SK-N-SH (cell line): Measurements from ENCODE around the gene DUS2. TPM values are rescaled to one million over a fixed set of nuclear protein-coding genes. Genes with fewer than 3 reads are reported as not detected.
A peak's percentile ranks its signal among the peaks of the same experiment; 100 is the strongest.

ENCODE experiments used
- CTCF ChIA-PET: fragments of 300-600, 350-600 bp; formaldehyde crosslinking; extraction: SDS; loops from one replicate; lab custom pipeline; 2021; lab: Yijun Ruan, JAX
- POLR2A ChIA-PET: fragments of 350-600 bp; sonication (Branson Sonifier 250); formaldehyde crosslinking; extraction: SDS; loops from one replicate; lab custom pipeline; 2020; ENCODE audit warnings: antibody characterized with exemption, inconsistent platforms; lab: Yijun Ruan, JAX
- DNase-seq: peaks from one replicate; pipeline ENCODE4 v3.0.0; 2012
- H2AFZ ChIP-seq: fragments of 200-600 bp; sonication (generic); 2 replicates; pipeline ENCODE4 v1.8.1; 2016; ENCODE audit warnings: antibody characterized with exemption, mild to moderate bottlenecking, low read depth
- H3F3A ChIP-seq: fragments of 200-600 bp; sonication (generic); replicated peaks from 2 replicates; pipeline ENCODE3; 2016; ENCODE audit warnings: antibody characterized with exemption, mild to moderate bottlenecking; ENCODE audit not compliant: insufficient read depth
- H3K27ac ChIP-seq, 2 experiments: fragments of 200-500 bp in 1 of 2; fragments of 200-600 bp in 1 of 2; sonication (Bioruptor generic) in 1 of 2; sonication (generic), shearing (Covaris generic) in 1 of 2; 2 replicates each; pipeline versions ENCODE4 v1.5.1 to v1.6.1; 2014 to 2016; ENCODE audit warnings: low read depth in 2 of 2, inconsistent platforms in 1 of 2, low read length in 1 of 2, mild to moderate bottlenecking in 1 of 2, mixed read lengths in 1 of 2
- H3K27me3 ChIP-seq: fragments of 200-600 bp; sonication (generic), shearing (Covaris generic); 2 replicates; pipeline ENCODE4 v1.6.1; 2016; ENCODE audit warnings: mixed run types; ENCODE audit not compliant: insufficient read depth
- H3K36me3 ChIP-seq, 2 experiments: fragments of 200-500 bp in 1 of 2; fragments of 200-600 bp in 1 of 2; sonication (Bioruptor generic) in 1 of 2; sonication (generic) in 1 of 2; replicated peaks in 1 of 2; 2 replicates each; pipeline versions ENCODE3 to v1.5.1; 2014 to 2016; ENCODE audit warnings: low read length in 1 of 2, mild to moderate bottlenecking in 1 of 2; ENCODE audit not compliant: insufficient read depth in 2 of 2, control insufficient read depth in 1 of 2
- H3K4me1 ChIP-seq, 2 experiments: fragments of 200-500 bp in 1 of 2; fragments of 200-600 bp in 1 of 2; sonication (Bioruptor generic) in 1 of 2; sonication (generic), shearing (Covaris generic) in 1 of 2; 2 replicates each; pipeline versions ENCODE4 v1.5.1 to v1.6.1; 2014 to 2016; ENCODE audit warnings: low read depth in 1 of 2, low read length in 1 of 2, mixed run types in 1 of 2; ENCODE audit not compliant: insufficient read depth in 2 of 2, control insufficient read depth in 1 of 2
- H3K4me2 ChIP-seq: fragments of 200-600 bp; sonication (generic), shearing (Covaris generic); 2 replicates; pipeline ENCODE4 v1.6.1; 2017; ENCODE audit warnings: mixed run types
- H3K4me3 ChIP-seq, 2 experiments: fragments of 200-500 bp in 1 of 2; fragments of 200-600 bp in 1 of 2; sonication (Bioruptor generic) in 1 of 2; sonication (generic), shearing (Covaris generic) in 1 of 2; 2 replicates each; pipeline versions ENCODE4 v1.5.1 to v1.8.1; 2014 to 2016; ENCODE audit warnings: low read depth in 2 of 2, inconsistent platforms in 1 of 2, low read length in 1 of 2, mild to moderate bottlenecking in 1 of 2, mixed read lengths in 1 of 2, moderate library complexity in 1 of 2
- H3K79me2 ChIP-seq: fragments of 200-600 bp; sonication (generic); 2 replicates; pipeline ENCODE4 v1.8.1; 2017; ENCODE audit warnings: mild to moderate bottlenecking; ENCODE audit not compliant: insufficient read depth
- H3K9ac ChIP-seq: fragments of 200-600 bp; sonication (generic); 2 replicates; pipeline ENCODE4 v1.6.1; 2017; ENCODE audit warnings: mixed run types
- H3K9me2 ChIP-seq: fragments of 200-600 bp; sonication (generic); 2 replicates; pipeline ENCODE4 v1.6.1; 2017; ENCODE audit warnings: mixed run types
- H3K9me3 ChIP-seq: fragments of 200-600 bp; sonication (generic); 2 replicates; pipeline ENCODE4 v1.6.1; 2017; ENCODE audit warnings: mixed run types, mild to moderate bottlenecking, moderate library complexity
- H4K20me1 ChIP-seq: fragments of 200-600 bp; sonication (generic); 2 replicates; pipeline ENCODE4 v1.6.1; 2017; ENCODE audit warnings: mild to moderate bottlenecking, mixed run types; ENCODE audit not compliant: insufficient read depth
- CHD2 ChIP-seq: fragments of 150-350 bp; IDR thresholded peaks from 2 replicates; pipeline ENCODE4 v1.6.1; 2018; ENCODE audit warnings: low read length; ENCODE audit not compliant: partially characterized antibody
- EZH2phosphoT487 ChIP-seq: fragments of 200-600 bp; sonication (generic); IDR thresholded peaks from 2 replicates; pipeline ENCODE4 v1.6.1; 2017; ENCODE audit warnings: low read depth, mixed run types, mild to moderate bottlenecking, antibody characterized with exemption, moderate library complexity, borderline replicate concordance
- FOSL2 ChIP-seq: IDR thresholded peaks from 2 replicates; pipeline ENCODE4 v1.4.0; 2012; ENCODE audit warnings: low read depth, mild to moderate bottlenecking, moderate library complexity, borderline replicate concordance
- FOXJ3 ChIP-seq: sonication (generic); formaldehyde crosslinking; IDR thresholded peaks from 2 replicates; pipeline ENCODE4 v1.5.1; 2020; ENCODE audit warnings: mild to moderate bottlenecking, missing genetic modification reagents
- FOXM1 ChIP-seq: IDR thresholded peaks from 2 replicates; pipeline ENCODE4 v1.4.0; 2012; ENCODE audit warnings: low read depth, mild to moderate bottlenecking
- GABPA ChIP-seq: IDR thresholded peaks from 2 replicates; pipeline ENCODE4 v1.4.0; 2012; ENCODE audit warnings: low read depth, mild to moderate bottlenecking
- GATA2 ChIP-seq: sonication (generic); formaldehyde crosslinking; IDR thresholded peaks from 2 replicates; pipeline ENCODE4 v1.5.0; 2020; ENCODE audit warnings: mild to moderate bottlenecking, missing genetic modification reagents
- IRF3 ChIP-seq: fragments of 150-350 bp; IDR thresholded peaks from 2 replicates; pipeline ENCODE4 v1.6.1; 2016; ENCODE audit warnings: mild to moderate bottlenecking, low read depth, low read length
- JUND ChIP-seq: IDR thresholded peaks from 2 replicates; pipeline ENCODE4 v1.4.0; 2012
- MAX ChIP-seq: IDR thresholded peaks from 2 replicates; pipeline ENCODE4 v1.4.0; 2012; ENCODE audit warnings: low read depth
- MEF2A ChIP-seq: IDR thresholded peaks from 2 replicates; pipeline ENCODE4 v1.4.0; 2012; ENCODE audit warnings: low read depth, borderline replicate concordance
- MXI1 ChIP-seq: IDR thresholded peaks from 2 replicates; pipeline ENCODE4 v1.6.1; 2012; ENCODE audit warnings: mild to moderate bottlenecking, low read depth, low read length, improper control_type of control experiment
- NRF1 ChIP-seq: IDR thresholded peaks from 2 replicates; pipeline ENCODE4 v1.6.1; 2012; ENCODE audit warnings: low read depth, mild to moderate bottlenecking, low read length
- PBX3 ChIP-seq: IDR thresholded peaks from 2 replicates; pipeline ENCODE4; 2012
- POLR2AphosphoS5 ChIP-seq: IDR thresholded peaks from 2 replicates; pipeline ENCODE4 v1.6.1; 2012; ENCODE audit warnings: low read depth, low read length
- RAD21 ChIP-seq: IDR thresholded peaks from 2 replicates; pipeline ENCODE4 v1.6.1; 2012; ENCODE audit warnings: mild to moderate bottlenecking, low read length
- RCOR1 ChIP-seq: fragments of 150-350 bp; IDR thresholded peaks from 2 replicates; pipeline ENCODE4 v1.6.1; 2017; ENCODE audit warnings: antibody characterized with exemption, low read length
- RXRA ChIP-seq: IDR thresholded peaks from 2 replicates; pipeline ENCODE4 v1.4.0; 2012; ENCODE audit warnings: low read depth, mild to moderate bottlenecking, borderline replicate concordance
- SIN3A ChIP-seq: IDR thresholded peaks from 2 replicates; pipeline ENCODE4 v1.6.1; 2012; ENCODE audit warnings: low read depth, mild to moderate bottlenecking, low read length, moderate library complexity, borderline replicate concordance
- TAF1 ChIP-seq: IDR thresholded peaks from 2 replicates; pipeline ENCODE4 v1.6.1; 2012; ENCODE audit warnings: low read depth, mild to moderate bottlenecking, low read length, moderate library complexity, borderline replicate concordance
- TCF12 ChIP-seq: IDR thresholded peaks from 2 replicates; pipeline ENCODE4 v1.4.0; 2012
- TEAD4 ChIP-seq: IDR thresholded peaks from 2 replicates; pipeline ENCODE4 v1.4.0; 2012; ENCODE audit warnings: mild to moderate bottlenecking, borderline replicate concordance; ENCODE audit not compliant: insufficient read depth
- USF1 ChIP-seq: IDR thresholded peaks from 2 replicates; pipeline ENCODE4 v1.4.0; 2012; ENCODE audit warnings: low read depth, borderline replicate concordance
- ZBTB33 ChIP-seq: IDR thresholded peaks from 2 replicates; pipeline ENCODE4 v1.4.0; 2012; ENCODE audit warnings: low read depth, borderline replicate concordance
- WGBS: methylation state at CpG from one replicate; pipeline ENCODE4 v1.1.6; 2017; ENCODE audit warnings: low lambda C conversion rate; 5-methylcytosine and 5-hydroxymethylcytosine counted together
- polyA plus RNA-seq, 3 experiments: library from polyadenylated mRNA; depleted of rRNA; stranded (reverse); fragments of >200 nt; gene quantifications; 2 replicates each; pipeline ENCODE4 v1.2.3, GENCODE V29; 2012
- TF ChIP-seq, protein P1 (sequence below): fragments of 200-600 bp; sonication (generic); IDR thresholded peaks from 2 replicates; pipeline ENCODE4 v1.6.1; 2017; ENCODE audit warnings: antibody characterized with exemption, mild to moderate bottlenecking, moderate library complexity

The DUS2 gene
- polyA plus RNA-seq (2012; rRNA removed), result 16.1 and 16.5 TPM in 2 replicates
- 12.5 and 13.5 TPM in 2 replicates for polyA plus RNA-seq (2012; cell fraction: cytosol; rRNA removed)
- 34.3 and 35.8 TPM in 2 replicates for polyA plus RNA-seq (2012; cell fraction: nucleus; rRNA removed)

- H3K27ac ChIP-seq, result peak within 1 kb of the TSS; percentile 57 to 78
- H3K79me2 ChIP-seq, result peaks cover 47% of the 10 kb centered on the region
- no peaks in the 10 kb centered on the region for H3K27me3 ChIP-seq
- H2AFZ ChIP-seq, result peak within 1 kb of the TSS; percentile 80
- CTCF ChIA-PET, result interaction anchor here (0.6 to 3.3 kb wide), 6 partner anchors 18 to 207 kb away, joined by 3 to 23 read pairs (median 4); partner anchors contain the start of gene NRN1L
- peaks cover 7 to 12% of the 10 kb centered on the region in 2 experiments; a peak in 2 of 4 replicates for H3K4me1 ChIP-seq
- H3K4me2 ChIP-seq, result peak within 1 kb of the TSS; percentile 93
- WGBS, result 2% methylated on average over 38 of the region's 84 CpGs
- peak; percentile 91 for DNase-seq
- peak within 1 kb of the TSS; percentile 97 for H3K9ac ChIP-seq
- H3K36me3 ChIP-seq, result peaks cover 6 to 22% of the 10 kb centered on the region in 2 experiments
- no peaks in the 10 kb centered on the region for H3F3A ChIP-seq
- POLR2A ChIA-PET, result interaction anchor here (0.9 to 1.3 kb wide), 2 partner anchors 62 to 87 kb away, joined by 4 to 5 read pairs; partner anchors contain the start of gene NFATC3
- H4K20me1 ChIP-seq, result no peaks in the 10 kb centered on the region
- no peaks in the 10 kb centered on the region for H3K9me2 ChIP-seq
- no peaks in the 10 kb centered on the region for H3K9me3 ChIP-seq
- peak within 1 kb of the TSS; percentile 80 to 98 for H3K4me3 ChIP-seq
- peak; percentile 81; the same call in 1 of the 2 replicates for TF ChIP-seq SIN3A
- TF ChIP-seq MEF2A, result no peak
- peak; percentile 90 for TF ChIP-seq MAX
- no peak for TF ChIP-seq GATA2 (CRISPR knock-in tag)
- TF ChIP-seq PBX3, result no peak
- no peak; the same call in 1 of the 2 replicates for TF ChIP-seq GABPA
- peak; percentile 36; the same call in 1 of the 2 replicates for TF ChIP-seq USF1
- no peak for TF ChIP-seq RCOR1
- no peak for TF ChIP-seq FOXJ3 (CRISPR knock-in tag)
- TF ChIP-seq, protein P1, sequence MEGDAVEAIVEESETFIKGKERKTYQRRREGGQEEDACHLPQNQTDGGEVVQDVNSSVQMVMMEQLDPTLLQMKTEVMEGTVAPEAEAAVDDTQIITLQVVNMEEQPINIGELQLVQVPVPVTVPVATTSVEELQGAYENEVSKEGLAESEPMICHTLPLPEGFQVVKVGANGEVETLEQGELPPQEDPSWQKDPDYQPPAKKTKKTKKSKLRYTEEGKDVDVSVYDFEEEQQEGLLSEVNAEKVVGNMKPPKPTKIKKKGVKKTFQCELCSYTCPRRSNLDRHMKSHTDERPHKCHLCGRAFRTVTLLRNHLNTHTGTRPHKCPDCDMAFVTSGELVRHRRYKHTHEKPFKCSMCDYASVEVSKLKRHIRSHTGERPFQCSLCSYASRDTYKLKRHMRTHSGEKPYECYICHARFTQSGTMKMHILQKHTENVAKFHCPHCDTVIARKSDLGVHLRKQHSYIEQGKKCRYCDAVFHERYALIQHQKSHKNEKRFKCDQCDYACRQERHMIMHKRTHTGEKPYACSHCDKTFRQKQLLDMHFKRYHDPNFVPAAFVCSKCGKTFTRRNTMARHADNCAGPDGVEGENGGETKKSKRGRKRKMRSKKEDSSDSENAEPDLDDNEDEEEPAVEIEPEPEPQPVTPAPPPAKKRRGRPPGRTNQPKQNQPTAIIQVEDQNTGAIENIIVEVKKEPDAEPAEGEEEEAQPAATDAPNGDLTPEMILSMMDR, result 0 out of 2 replicates have a peak, but pooled peaks have one; percentile 7
- peak; percentile 91 for TF ChIP-seq POLR2AphosphoS5
- no peak for TF ChIP-seq IRF3
- no peak for TF ChIP-seq RAD21
- TF ChIP-seq TCF12, result no peak; the same call in 1 of the 2 replicates
- TF ChIP-seq FOXM1, result no peak
- no peak for TF ChIP-seq NRF1
- TF ChIP-seq EZH2phosphoT487, result no peak
- TF ChIP-seq TAF1, result peak; percentile 90
- TF ChIP-seq MXI1, result peak; percentile 92
- TF ChIP-seq JUND, result no peak
- TF ChIP-seq FOSL2, result no peak
- no peak; the same call in 1 of the 2 replicates for TF ChIP-seq ZBTB33
- no peak for TF ChIP-seq CHD2
- TF ChIP-seq RXRA, result no peak
- no peak for TF ChIP-seq TEAD4
These were observed at the start of gene DUS2, which contains the start of gene DDX28 for GRCh38 chr16:68022728-68023537. DUS2 (plus strand) TSS chr16:68023284; CDS start chr16:68038024, 14,740 bp downstream. DDX28 (minus strand) TSS chr16:68023232; CDS start chr16:68023202, 30 bp downstream.
